ENCODE data around the gene ZDHHC13. TPM values are rescaled to one million over a fixed set of nuclear protein-coding genes. Genes with fewer than 3 reads are reported as not detected.
A peak's percentile ranks its signal among the peaks of the same experiment; 100 is the strongest.

ZDHHC13 gene
- total RNA-seq, 4 donors from 2014 or later, result 19.5 to 26.9 (median 24.7) TPM

DNA sequence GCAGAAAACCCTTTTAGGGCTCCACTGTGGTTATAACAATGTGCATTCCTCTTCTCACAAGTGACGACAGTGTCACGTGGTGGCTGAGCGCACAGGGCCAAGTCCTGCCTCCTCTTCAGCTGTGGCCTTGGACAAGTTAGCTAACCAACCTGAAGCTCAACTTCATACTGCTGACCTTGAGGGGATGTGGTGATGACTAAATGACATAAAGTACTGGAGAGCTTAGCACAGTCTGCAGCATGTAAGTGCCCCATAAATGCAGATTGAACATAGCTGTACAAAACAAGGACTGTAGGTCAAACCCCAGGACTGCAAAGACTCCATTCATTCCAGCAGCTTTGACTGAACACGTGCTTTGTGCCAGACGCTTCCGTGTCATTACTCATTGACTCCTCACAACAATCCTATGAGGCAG lies 36.4 kb upstream of the ZDHHC13 start:
- DNase-seq, result peak; percentile 75 to 85
- peak in 1 of 2 donors; percentile 19 for TF ChIP-seq POLR2A (IDR thresholded peaks at IDR 0.05)
- TF ChIP-seq, protein P1, sequence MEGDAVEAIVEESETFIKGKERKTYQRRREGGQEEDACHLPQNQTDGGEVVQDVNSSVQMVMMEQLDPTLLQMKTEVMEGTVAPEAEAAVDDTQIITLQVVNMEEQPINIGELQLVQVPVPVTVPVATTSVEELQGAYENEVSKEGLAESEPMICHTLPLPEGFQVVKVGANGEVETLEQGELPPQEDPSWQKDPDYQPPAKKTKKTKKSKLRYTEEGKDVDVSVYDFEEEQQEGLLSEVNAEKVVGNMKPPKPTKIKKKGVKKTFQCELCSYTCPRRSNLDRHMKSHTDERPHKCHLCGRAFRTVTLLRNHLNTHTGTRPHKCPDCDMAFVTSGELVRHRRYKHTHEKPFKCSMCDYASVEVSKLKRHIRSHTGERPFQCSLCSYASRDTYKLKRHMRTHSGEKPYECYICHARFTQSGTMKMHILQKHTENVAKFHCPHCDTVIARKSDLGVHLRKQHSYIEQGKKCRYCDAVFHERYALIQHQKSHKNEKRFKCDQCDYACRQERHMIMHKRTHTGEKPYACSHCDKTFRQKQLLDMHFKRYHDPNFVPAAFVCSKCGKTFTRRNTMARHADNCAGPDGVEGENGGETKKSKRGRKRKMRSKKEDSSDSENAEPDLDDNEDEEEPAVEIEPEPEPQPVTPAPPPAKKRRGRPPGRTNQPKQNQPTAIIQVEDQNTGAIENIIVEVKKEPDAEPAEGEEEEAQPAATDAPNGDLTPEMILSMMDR (IDR thresholded peaks at IDR 0.05), result no peak
- Histone ChIP-seq H3K36me3 (no peaks in the 10 kb centered on the region), H3K27me3 (no peaks in the 10 kb centered on the region), H3K4me3 (replicated peaks in 1 of 3) (no peak overlapping the region), H3K9me3 (no peaks in the 10 kb centered on the region), H3K27ac (peak overlapping the region; percentile 72 to 96 (median 90)), H3K4me1 (peaks cover 11 to 15% of the 10 kb centered on the region in 2 donors)
- intact Hi-C loops (cut with DNase I), result no loop called here
- WGBS, 2 donors, result 66 to 67% methylated on average over 6 of the region's 6 CpGs

DNA sequence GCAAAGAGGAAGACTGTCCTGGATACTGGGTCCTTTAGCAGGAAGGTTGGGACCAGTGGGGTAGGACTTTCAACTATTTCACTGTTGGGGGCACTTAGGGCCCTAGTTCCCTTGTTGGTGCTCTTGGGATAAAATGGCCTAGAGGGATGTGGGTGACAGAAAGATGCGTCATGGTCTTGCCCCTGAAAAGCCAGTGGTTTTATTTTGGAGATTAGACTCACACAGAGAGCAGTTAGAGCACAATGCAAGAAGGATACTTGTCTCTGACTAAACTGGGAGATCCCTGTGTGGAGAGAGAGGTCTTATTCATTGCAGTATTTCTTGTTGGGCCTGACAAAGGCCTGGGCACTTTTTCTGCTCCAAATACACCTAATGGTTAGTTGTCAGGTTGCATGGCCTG lies 33.8 kb upstream of the ZDHHC13 start:
- TF ChIP-seq, protein P1 (IDR thresholded peaks at IDR 0.05), result no peak
- TF ChIP-seq POLR2A (IDR thresholded peaks at IDR 0.05), result no peak
- 100% methylated on average over 1 of the region's 1 CpG for WGBS, 2 donors
- intact Hi-C loops (cut with DNase I), result no loop called here
- H3K4me3 ChIP-seq (replicated peaks in 1 of 3), result no peak overlapping the region
- H3K27me3 ChIP-seq, result no peaks in the 10 kb centered on the region
- H3K27ac ChIP-seq, result no peak overlapping the region
- peaks cover 10 to 13% of the 10 kb centered on the region in 2 donors for H3K4me1 ChIP-seq
- DNase-seq, result no peak
- H3K36me3 ChIP-seq, result no peaks in the 10 kb centered on the region
- H3K9me3 ChIP-seq, result no peaks in the 10 kb centered on the region

DNA sequence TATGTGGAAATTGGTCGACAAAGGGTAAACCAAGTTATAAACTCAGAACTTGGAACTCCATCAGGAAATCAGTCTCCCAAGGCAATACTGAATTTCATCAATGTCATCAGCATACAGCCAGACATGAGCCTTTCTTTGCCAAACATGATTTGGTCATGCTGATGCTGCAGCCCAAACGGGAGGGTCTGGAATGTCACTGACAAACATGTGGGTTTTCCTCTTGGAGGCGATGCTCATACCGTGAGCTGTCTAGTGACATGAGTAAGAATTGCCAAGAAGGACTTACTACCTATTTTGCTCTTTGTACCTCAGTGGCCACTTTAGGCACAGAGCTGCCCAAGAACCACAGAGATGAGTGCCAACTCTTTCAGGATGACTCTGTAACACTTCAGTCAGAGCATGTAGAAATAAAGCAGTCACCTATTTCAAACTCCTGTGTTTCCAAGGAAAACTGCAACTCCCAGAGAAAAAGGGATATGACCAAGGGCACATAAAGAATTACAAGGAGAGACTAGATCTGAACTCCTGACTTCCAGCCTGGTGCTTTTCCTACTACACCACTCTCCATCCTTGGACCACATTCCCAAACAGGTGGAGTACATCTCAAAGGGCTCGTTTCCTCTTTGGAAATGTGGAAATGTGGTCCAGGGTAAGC lies 32.2 kb upstream of the ZDHHC13 start:
- TF ChIP-seq, protein P1 (IDR thresholded peaks at IDR 0.05), result no peak
- TF ChIP-seq POLR2A (IDR thresholded peaks at IDR 0.05), result no peak
- H3K9me3 ChIP-seq, result no peaks in the 10 kb centered on the region
- no peak overlapping the region for H3K4me3 ChIP-seq (replicated peaks in 1 of 3)
- H3K4me1 ChIP-seq, result peaks cover 7 to 10% of the 10 kb centered on the region in 2 donors
- DNase-seq, result no peak
- no peaks in the 10 kb centered on the region for H3K27me3 ChIP-seq
- H3K27ac ChIP-seq, result no peak overlapping the region
- WGBS, 2 donors, result 76 to 79% methylated on average over 5 of the region's 5 CpGs
- no peaks in the 10 kb centered on the region for H3K36me3 ChIP-seq
- intact Hi-C loops (cut with DNase I), result no loop called here

DNA sequence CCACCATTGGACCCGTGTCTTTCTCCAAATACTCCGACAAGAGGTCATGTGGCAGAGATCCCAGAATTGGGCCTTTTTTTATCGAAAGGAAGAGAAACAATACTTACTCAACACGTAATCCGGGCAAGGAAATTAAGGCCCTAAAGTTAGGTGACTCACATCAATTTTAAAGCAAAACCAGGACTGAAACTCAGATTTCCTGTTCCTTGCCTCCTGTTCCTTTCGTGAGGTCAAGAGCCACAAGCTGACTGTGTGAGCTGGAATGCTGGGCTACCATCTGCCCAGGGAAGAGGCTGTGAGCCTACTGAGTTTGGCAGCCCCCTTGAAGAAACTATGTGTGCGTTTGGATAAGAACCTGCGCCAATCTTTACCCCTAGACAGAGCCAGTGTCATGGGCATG lies 29.3 kb upstream of the ZDHHC13 start:
- Histone ChIP-seq H3K27me3 (no peaks in the 10 kb centered on the region), H3K27ac (no peak overlapping the region), H3K36me3 (no peaks in the 10 kb centered on the region), H3K9me3 (no peaks in the 10 kb centered on the region), H3K4me1 (no peaks in the 10 kb centered on the region), H3K4me3 (replicated peaks in 1 of 3) (no peak overlapping the region)
- intact Hi-C loops (cut with DNase I), result no loop called here
- DNase-seq, result no peak
- TF ChIP-seq, protein P1 (IDR thresholded peaks at IDR 0.05), result no peak
- TF ChIP-seq POLR2A (IDR thresholded peaks at IDR 0.05), result no peak
- WGBS, 2 donors, result 75 to 79% methylated on average over 8 of the region's 8 CpGs

DNA sequence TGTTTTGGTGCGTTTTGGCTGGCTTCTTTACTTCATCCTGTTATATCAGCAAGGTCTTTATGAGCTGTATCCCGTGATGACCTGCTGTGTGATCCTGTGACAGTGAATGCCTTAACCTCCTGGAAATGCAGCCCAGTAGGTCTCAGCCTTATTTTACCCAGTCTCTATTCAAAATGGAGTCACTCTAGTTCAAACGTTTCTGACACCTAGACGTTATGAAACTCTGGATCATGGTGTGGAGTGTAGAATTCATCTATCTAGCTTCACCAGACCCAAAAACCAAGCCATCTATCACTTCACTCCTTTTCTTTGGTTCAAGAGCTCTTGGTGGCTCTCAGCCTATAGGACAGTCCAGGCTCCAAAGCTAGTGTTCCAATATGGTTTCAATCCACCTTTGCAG lies 28.2 kb upstream of the ZDHHC13 start:
- Histone ChIP-seq H3K9me3 (no peaks in the 10 kb centered on the region), H3K4me1 (no peaks in the 10 kb centered on the region), H3K4me3 (replicated peaks in 1 of 3) (no peak overlapping the region), H3K36me3 (no peaks in the 10 kb centered on the region), H3K27ac (no peak overlapping the region), H3K27me3 (no peaks in the 10 kb centered on the region)
- DNase-seq, result no peak
- intact Hi-C loops (cut with DNase I), result no loop called here
- TF ChIP-seq, protein P1 (IDR thresholded peaks at IDR 0.05), result no peak
- TF ChIP-seq POLR2A (IDR thresholded peaks at IDR 0.05), result no peak
- 83 to 93% methylated on average over 4 of the region's 4 CpGs for WGBS, 2 donors

Measured in thyroid gland (tissue), 4 donors.